Coronary artery (tissue), 2 donors: ENCODE data around the gene MESD.

Experiments used
- DNase-seq: peaks from one replicate; pipeline ENCODE4 v3.0.0-alpha.2; 2017; ENCODE audit warnings: low spot score
- H3K27ac ChIP-seq, 2 donors: fragments of 200-600 bp; sonication (generic); one replicate each; pipeline ENCODE4 v1.5.1; 2016 to 2019
- H3K4me3 ChIP-seq: fragments of 200-600 bp; sonication (generic); 2 replicates; pipeline ENCODE4 v1.5.1; 2016; ENCODE audit warnings: mild to moderate bottlenecking, moderate library complexity
- TF ChIP-seq, protein P1 (sequence below): fragments of 200-600 bp; sonication (generic); IDR thresholded peaks from one replicate; pipeline ENCODE4 v1.5.1; 2019; ENCODE audit warnings: antibody characterized with exemption

The MESD gene

DNA sequence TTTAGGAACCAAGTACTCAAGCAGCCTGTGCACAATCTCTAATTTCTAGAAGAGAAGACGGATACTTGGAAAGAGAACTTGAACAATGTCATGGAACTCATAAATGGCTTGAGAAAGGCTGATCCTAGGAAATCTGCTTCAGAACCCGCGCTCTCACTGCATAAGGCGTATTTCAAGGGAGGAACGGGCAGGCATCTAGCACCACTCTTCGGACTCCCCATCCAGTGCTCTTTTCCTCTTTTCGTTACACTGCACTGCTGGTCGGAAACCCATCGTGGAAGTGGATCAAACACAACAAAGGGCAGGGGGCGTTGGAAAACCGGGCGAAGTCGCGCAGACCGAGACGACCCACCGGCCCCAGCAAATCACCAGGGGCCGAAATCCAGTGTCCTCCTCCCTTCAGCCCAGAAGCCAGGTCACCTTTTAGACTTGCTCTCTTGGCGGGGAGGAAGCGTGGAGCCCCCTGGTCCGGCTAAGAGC lies 10.6 kb upstream of the MESD start:
- DNase-seq, result no peak
- Histone ChIP-seq H3K27ac (peak overlapping the region; percentile 95 to 96), H3K4me3 (peak overlapping the region; percentile 83)
- TF ChIP-seq, protein P1, sequence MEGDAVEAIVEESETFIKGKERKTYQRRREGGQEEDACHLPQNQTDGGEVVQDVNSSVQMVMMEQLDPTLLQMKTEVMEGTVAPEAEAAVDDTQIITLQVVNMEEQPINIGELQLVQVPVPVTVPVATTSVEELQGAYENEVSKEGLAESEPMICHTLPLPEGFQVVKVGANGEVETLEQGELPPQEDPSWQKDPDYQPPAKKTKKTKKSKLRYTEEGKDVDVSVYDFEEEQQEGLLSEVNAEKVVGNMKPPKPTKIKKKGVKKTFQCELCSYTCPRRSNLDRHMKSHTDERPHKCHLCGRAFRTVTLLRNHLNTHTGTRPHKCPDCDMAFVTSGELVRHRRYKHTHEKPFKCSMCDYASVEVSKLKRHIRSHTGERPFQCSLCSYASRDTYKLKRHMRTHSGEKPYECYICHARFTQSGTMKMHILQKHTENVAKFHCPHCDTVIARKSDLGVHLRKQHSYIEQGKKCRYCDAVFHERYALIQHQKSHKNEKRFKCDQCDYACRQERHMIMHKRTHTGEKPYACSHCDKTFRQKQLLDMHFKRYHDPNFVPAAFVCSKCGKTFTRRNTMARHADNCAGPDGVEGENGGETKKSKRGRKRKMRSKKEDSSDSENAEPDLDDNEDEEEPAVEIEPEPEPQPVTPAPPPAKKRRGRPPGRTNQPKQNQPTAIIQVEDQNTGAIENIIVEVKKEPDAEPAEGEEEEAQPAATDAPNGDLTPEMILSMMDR, result no peak

DNA sequence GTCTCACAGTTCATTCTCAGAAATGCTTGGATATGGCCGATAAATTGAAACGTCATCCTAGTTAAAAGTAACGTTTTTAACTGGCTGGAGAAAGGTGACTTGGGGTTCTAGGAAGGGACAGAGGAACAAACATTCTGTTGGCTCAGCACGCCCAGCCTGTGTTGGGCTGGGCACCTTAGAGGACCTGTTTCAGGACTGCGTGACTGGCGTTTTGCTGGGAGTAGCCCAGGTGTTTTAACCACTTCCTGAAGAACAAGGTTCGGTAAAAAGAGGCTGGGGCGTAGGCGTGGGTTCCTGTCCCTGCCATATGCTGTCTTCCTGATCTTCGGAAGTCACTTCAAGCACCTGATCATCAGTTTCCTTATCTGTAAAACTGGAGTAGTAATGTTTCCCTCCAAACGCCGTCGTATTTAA lies 10.0 kb upstream of the MESD start:
- no peak for DNase-seq
- Histone ChIP-seq H3K27ac (peak overlapping the region in 1 of 2 donors; percentile 96), H3K4me3 (peak overlapping the region; percentile 83)
- TF ChIP-seq, protein P1, result no peak

DNA sequence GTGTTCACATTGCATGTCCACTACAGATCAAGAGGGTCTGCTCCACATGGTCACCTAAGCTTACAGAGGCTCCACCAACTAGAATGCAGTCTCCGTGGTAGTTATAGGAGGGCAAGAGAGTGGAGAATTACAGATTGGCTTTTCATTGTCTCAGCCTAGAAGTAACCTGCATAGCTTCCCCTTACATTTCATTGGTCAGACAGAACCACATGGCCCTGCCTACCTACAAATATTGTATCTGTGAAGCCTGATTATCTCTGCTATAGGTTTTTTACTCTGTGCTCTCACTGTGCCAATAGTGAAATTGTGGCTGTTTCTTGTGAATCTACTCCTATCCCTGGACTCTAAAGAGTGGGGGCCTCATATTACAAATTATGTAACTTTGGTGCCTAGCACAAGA lies 8.6 kb upstream of the MESD start:
- no peak for DNase-seq
- Histone ChIP-seq H3K4me3 (no peak overlapping the region), H3K27ac (peak overlapping the region in 1 of 2 donors; percentile 4)
- TF ChIP-seq, protein P1, result no peak

DNA sequence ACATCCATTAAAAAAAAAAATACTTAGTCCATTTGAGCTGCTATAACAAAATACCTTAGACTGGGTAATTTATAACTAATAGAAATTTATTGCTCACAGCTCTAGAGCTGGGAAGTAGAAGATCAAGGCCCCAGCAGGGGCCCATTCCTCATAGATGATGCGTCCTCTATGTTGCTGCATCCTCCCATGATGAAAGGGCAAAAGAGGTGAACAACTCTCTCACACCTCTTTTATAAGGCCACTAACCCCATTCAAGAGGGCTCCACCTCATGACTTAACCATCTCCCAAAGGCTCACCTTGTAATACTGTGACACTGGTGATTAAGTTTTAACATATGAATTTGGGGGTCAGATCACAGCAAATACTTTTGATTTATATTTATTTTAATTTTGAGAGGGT lies 8.1 kb upstream of the MESD start:
- DNase-seq, result no peak
- Histone ChIP-seq H3K27ac (no peak overlapping the region), H3K4me3 (no peak overlapping the region)
- TF ChIP-seq, protein P1, result no peak

DNA sequence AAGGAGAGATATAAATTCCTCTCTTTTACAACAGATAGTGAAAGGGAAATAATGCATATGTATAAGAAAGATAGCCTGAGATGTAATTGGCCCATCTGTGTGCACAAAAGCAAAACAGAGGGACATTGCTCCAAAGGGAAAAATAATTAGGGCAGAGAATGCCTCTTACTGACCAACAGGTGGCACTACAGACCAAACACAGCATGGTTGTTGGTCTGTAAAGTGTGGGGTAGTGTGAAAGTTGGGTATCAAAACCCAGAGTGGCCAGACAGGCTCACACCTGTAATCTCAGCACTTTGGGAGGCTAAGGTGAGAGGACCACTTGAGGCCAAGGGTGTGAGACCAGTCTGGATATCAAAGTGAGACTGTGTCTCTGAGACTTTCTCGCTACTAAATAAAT lies 6.6 kb upstream of the MESD start:
- no peak for DNase-seq
- H3K4me3 ChIP-seq, result no peak overlapping the region
- TF ChIP-seq, protein P1, result no peak
- H3K27ac ChIP-seq, result no peak overlapping the region

DNA sequence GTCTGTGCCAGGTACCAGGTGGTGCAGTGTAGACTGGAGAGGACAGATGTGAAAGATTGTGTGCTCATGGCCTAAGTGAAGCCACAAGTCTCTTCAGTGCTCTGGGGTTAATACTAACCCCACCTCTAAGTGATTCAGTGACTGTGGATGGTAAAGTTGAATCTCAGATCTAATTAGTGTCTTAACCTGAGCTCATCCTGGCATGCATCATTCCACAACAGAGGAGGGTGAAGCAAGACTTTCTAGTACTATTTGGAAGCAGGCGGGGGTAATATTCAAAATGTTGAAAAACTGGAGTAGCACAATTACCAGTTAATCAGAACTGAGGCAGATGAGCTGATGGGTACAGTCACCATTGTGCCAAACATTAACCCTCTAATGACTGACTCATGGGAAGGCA lies 2.8 kb upstream of the MESD start:
- H3K4me3 ChIP-seq, result no peak overlapping the region
- TF ChIP-seq, protein P1, result no peak
- peak overlapping the region in 1 of 2 donors; percentile 97 for H3K27ac ChIP-seq
- DNase-seq, result no peak

DNA sequence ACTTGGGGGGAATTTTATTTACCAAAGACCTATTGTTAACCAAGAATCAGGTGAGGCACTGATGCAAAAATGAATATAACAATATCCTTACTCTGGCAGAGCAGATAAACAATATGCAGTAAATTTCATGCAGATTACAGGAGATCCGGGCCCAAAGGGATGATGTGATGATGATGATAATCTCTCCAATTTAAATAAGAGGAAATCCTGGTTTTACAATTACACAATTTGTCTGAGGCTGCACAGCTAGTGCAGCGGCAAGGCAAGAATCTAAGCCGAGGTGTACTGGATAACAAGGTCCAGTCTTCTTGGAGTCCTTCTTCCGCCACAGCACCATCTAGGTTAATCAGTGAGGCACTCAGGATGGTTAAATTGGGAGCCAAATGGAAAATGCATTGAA lies 2.4 kb upstream of the MESD start:
- TF ChIP-seq, protein P1, result no peak
- H3K27ac ChIP-seq, result peak overlapping the region in 1 of 2 donors; percentile 97
- no peak for DNase-seq
- H3K4me3 ChIP-seq, result no peak overlapping the region
